ENCODE results near the gene IHH. TPM values are rescaled to one million over a fixed set of nuclear protein-coding genes. Genes with fewer than 3 reads are reported as not detected.

IHH gene
- total RNA-seq, 1 experiment from 2014 or later, result 0.11 TPM

- TF ChIP-seq ZNF532 (CRISPR knock-in tag; IDR thresholded peaks at IDR 0.05; ENCODE audit: borderline replicate concordance) (no peak), CREM (CRISPR knock-in tag; IDR thresholded peaks at IDR 0.05) (no peak), MYBL2 (CRISPR knock-in tag; IDR thresholded peaks at IDR 0.05) (no peak), ESRRA (CRISPR knock-in tag; IDR thresholded peaks at IDR 0.05; ENCODE audit: borderline replicate concordance) (no peak), ZNF512 (CRISPR knock-in tag; IDR thresholded peaks at IDR 0.05; ENCODE audit: borderline replicate concordance) (no peak), ARID4B (CRISPR knock-in tag; IDR thresholded peaks at IDR 0.05; ENCODE audit: borderline replicate concordance) (no peak)
Observed at GRCh38 chr2:219094171-219094570, 33.5 kb upstream of the IHH start (continued).

GRCh38 chr2:219090436-219091299 is 29.9 kb upstream of the IHH start:
- ChIA-PET POLR2A (no interaction called here), CTCF (interaction anchor here (0.7 to 2.5 kb wide), 7 partner anchors 13 to 89 kb away, joined by 3 to 12 read pairs (median 5); no protein-coding TSS in a partner anchor)
- no peaks in the 10 kb centered on the region for H3K36me3 Mint-ChIP-seq
- H3K9me3 Mint-ChIP-seq, result peaks cover 4% of the 10 kb centered on the region; the same call in 1 of the 2 replicates
- peaks cover 29% of the 10 kb centered on the region for H3K4me1 Mint-ChIP-seq
- no peak overlapping the region for H3K4me3 Mint-ChIP-seq
- DNase-seq (ENCODE audit: low spot score) (no peak), ATAC-seq (no peak)
- H3K27me3 Mint-ChIP-seq (ENCODE audit: low read depth), result no peaks in the 10 kb centered on the region
- no peak overlapping the region for H3K27ac Mint-ChIP-seq
- TF ChIP-seq ZNF671 (CRISPR knock-in tag; IDR thresholded peaks at IDR 0.05), result no peak
- no peak for TF ChIP-seq IRF2 (CRISPR knock-in tag; IDR thresholded peaks at IDR 0.05; ENCODE audit: borderline replicate concordance, low read depth)
- TF ChIP-seq RORB (CRISPR knock-in tag; IDR thresholded peaks at IDR 0.05), result no peak
- TF ChIP-seq SMAD4 (CRISPR knock-in tag; IDR thresholded peaks at IDR 0.05), result no peak
- TF ChIP-seq ZNF219 (CRISPR knock-in tag; IDR thresholded peaks at IDR 0.05; ENCODE audit: borderline replicate concordance), result no peak
- TF ChIP-seq AFF4 (CRISPR knock-in tag; IDR thresholded peaks at IDR 0.05; ENCODE audit: borderline replicate concordance), result no peak
- TF ChIP-seq SP1 (CRISPR knock-in tag; conservative IDR thresholded peaks at IDR 0.05), result no peak
- TF ChIP-seq ZNF138 (CRISPR knock-in tag; conservative IDR thresholded peaks at IDR 0.05), result no peak
- TF ChIP-seq PRDM15 (CRISPR knock-in tag; IDR thresholded peaks at IDR 0.05), result no peak
- no peak for TF ChIP-seq OVOL2 (CRISPR knock-in tag; IDR thresholded peaks at IDR 0.05; ENCODE audit: borderline replicate concordance)
- no peak for TF ChIP-seq ZNF317 (CRISPR knock-in tag; IDR thresholded peaks at IDR 0.05; ENCODE audit: borderline replicate concordance, low read depth)
